GM12878 (cell line): Measurements from ENCODE around the gene LRRC70. TPM values are rescaled to one million over a fixed set of nuclear protein-coding genes. Genes with fewer than 3 reads are reported as not detected.

Source experiments
- ATAC-seq: fragments of 200-7000 bp; cut with Tn5 transposase; 3 replicates; pipeline ENCODE4 v1.9.1; 2020; ENCODE audit warnings: mild to moderate bottlenecking, moderate library complexity
- BruUV-seq: library from RNA; stranded (reverse); fragments of 400-500 nt; replicated peaks from 2 replicates; lab custom pipeline; 2021; lab: Mats Ljungman, UMichigan
- CTCF ChIA-PET: fragments of 300-600 bp; sonication (Branson Sonifier 250); formaldehyde crosslinking; extraction: SDS; loops from one replicate; lab custom pipeline; 2021; ENCODE audit warnings: inconsistent platforms; lab: Yijun Ruan, JAX
- POLR2A ChIA-PET: fragments of 350-600 bp; formaldehyde crosslinking; extraction: SDS; loops from one replicate; lab custom pipeline; 2021; ENCODE audit warnings: inconsistent platforms; lab: Charles Lee
- RAD21 ChIA-PET: fragments of 300-600 bp; sonication (Branson Sonifier 250); formaldehyde crosslinking; loops from one replicate; lab custom pipeline; 2023; ENCODE audit warnings: antibody characterized with exemption; ENCODE audit not compliant: unreplicated experiment; lab: Charles Lee
- SMC1A ChIA-PET: fragments of 300-600 bp; sonication (Branson Sonifier 250); formaldehyde crosslinking; loops from one replicate; lab custom pipeline; 2023; ENCODE audit not compliant: unreplicated experiment, uncharacterized antibody; lab: Charles Lee
- DNase-seq: peaks from one replicate; pipeline ENCODE4 v3.0.0-alpha.2; 2011; ENCODE audit warnings: low read depth, low spot score
- FAIRE-seq: peaks from 3 replicates; lab custom pipeline; 2011; peaks lifted over from hg19 to GRCh38; lab: Jason Lieb, UNC
- H2AFZ ChIP-seq: 2 replicates; pipeline ENCODE4 v1.6.0; 2011; ENCODE audit warnings: low read depth, low read length, control low read depth; ENCODE audit not compliant: control insufficient read depth
- H3K27ac ChIP-seq: 2 replicates; pipeline ENCODE4 v1.5.1; 2011; ENCODE audit warnings: control low read depth; ENCODE audit not compliant: control insufficient read depth, insufficient read depth
- H3K27me3 ChIP-seq, 2 experiments: replicated peaks in 1 of 2; 2 replicates each; pipeline versions ENCODE4 v1.6.0 to v1.6.1; 2011; ENCODE audit warnings: low read length in 1 of 2; ENCODE audit not compliant: control insufficient read depth in 2 of 2, insufficient read depth in 2 of 2
- H3K36me3 ChIP-seq, 2 experiments: 2 replicates each; pipeline ENCODE4 v1.5.1; 2011; ENCODE audit warnings: low read length in 1 of 2; ENCODE audit not compliant: control insufficient read depth in 2 of 2, insufficient read depth in 2 of 2
- H3K4me1 ChIP-seq: 2 replicates; pipeline ENCODE4 v1.6.1; 2011; ENCODE audit warnings: mild to moderate bottlenecking, low read length, moderate library complexity, mixed read lengths; ENCODE audit not compliant: control insufficient read depth, insufficient read depth
- H3K4me2 ChIP-seq: 2 replicates; pipeline ENCODE4 v1.6.0; 2011; ENCODE audit warnings: control low read depth; ENCODE audit not compliant: control insufficient read depth, insufficient read depth
- H3K4me3 ChIP-seq: fragments of 200-600 bp; sonication (generic); 2 replicates; pipeline ENCODE4 v1.5.1; 2016
- H3K79me2 ChIP-seq: 2 replicates; pipeline ENCODE4 v1.6.0; 2011; ENCODE audit warnings: low read length; ENCODE audit not compliant: control insufficient read depth, insufficient read depth
- H3K9ac ChIP-seq: 2 replicates; pipeline ENCODE4 v1.8.0; 2011; ENCODE audit warnings: low read length, control low read depth, mixed read lengths; ENCODE audit not compliant: control insufficient read depth, insufficient read depth
- H3K9me3 ChIP-seq: replicated peaks from 3 replicates; pipeline ENCODE4 v1.5.1; 2011; ENCODE audit warnings: mild to moderate bottlenecking, low read length; ENCODE audit not compliant: control insufficient read depth, insufficient read depth
- H4K20me1 ChIP-seq: 2 replicates; pipeline ENCODE4 v1.6.0; 2011; ENCODE audit not compliant: control insufficient read depth, insufficient read depth
- HDAC2 ChIP-seq: fragments of 200-600 bp; sonication (generic); IDR thresholded peaks from 2 replicates; pipeline ENCODE4 v1.6.1; 2017
- HDAC6 ChIP-seq: fragments of 200-600 bp; sonication (generic); IDR thresholded peaks from one replicate; pipeline ENCODE4 v1.8.0; 2017; ENCODE audit warnings: antibody characterized with exemption; ENCODE audit not compliant: unreplicated experiment
- PAX8 ChIP-seq: fragments of 450-650 bp; IDR thresholded peaks from 2 replicates; pipeline ENCODE4 v1.6.1; 2017; ENCODE audit warnings: mild to moderate bottlenecking, moderate library complexity
- WGBS: methylation state at CpG from one replicate; pipeline ENCODE4 v1.1.6; 2016; ENCODE audit warnings: low lambda C conversion rate; ENCODE audit not compliant: insufficient replicate concordance, insufficient coverage; ENCODE audit errors: missing lambda C conversion rate; 5-methylcytosine and 5-hydroxymethylcytosine counted together
- in situ Hi-C: fragments of 300-500 bp; cut with MboI; formaldehyde crosslinking; loops from 9 replicates; pipeline ENCODE4 v1.14.3; 2018; ENCODE audit warnings: mixed read lengths
- intact Hi-C: fragments of 100-400 bp; cut with micrococcal nuclease; formaldehyde crosslinking; loops from one replicate; pipeline ENCODE4 v1.14.2; 2022; ENCODE audit not compliant: unreplicated experiment
- polyA plus RNA-seq, 11 experiments: library from polyadenylated mRNA; depleted of rRNA in 4 of 11; unstranded in 6 of 11; stranded (reverse) in 5 of 11; fragments of >200 nt; fragmentation: Nextera tagmentation in 4 of 11; fragmentation: Illumina TruSeq in 1 of 11; extraction: Ambion mirVana in 4 of 11; extraction: Trizol in 1 of 11; gene quantifications; 1 replicate in 1 of 11; 2 replicates in 10 of 11; pipeline versions ENCODE4 v1.2.1 to v1.2.3, GENCODE V29; 2011 to 2016; ENCODE audit warnings: inconsistent platforms in 2 of 11, missing spikeins in 2 of 11, low read depth in 1 of 11
- total RNA-seq, 4 experiments: library from RNA; depleted of rRNA in 3 of 4; stranded (reverse); fragments of >200 nt in 3 of 4; fragmentation: Illumina TruSeq in 1 of 4; extraction: Trizol in 1 of 4; gene quantifications; 2 replicates each; pipeline versions ENCODE4 v1.2.1 to v1.2.3, GENCODE V29; 2013 to 2021
- TF ChIP-seq, protein P1 (sequence below): fragments of 450-650 bp; IDR thresholded peaks from 2 replicates; pipeline ENCODE4 v1.6.1; 2017; ENCODE audit warnings: mild to moderate bottlenecking, moderate library complexity

Gene LRRC70
- total and polyA plus RNA-seq, 10 of the 15 experiments (the other 5 are each of a cell fraction or from before 2014, with no cell fraction given) = 0.35 to 1.5 (median 0.84) TPM

DNA sequence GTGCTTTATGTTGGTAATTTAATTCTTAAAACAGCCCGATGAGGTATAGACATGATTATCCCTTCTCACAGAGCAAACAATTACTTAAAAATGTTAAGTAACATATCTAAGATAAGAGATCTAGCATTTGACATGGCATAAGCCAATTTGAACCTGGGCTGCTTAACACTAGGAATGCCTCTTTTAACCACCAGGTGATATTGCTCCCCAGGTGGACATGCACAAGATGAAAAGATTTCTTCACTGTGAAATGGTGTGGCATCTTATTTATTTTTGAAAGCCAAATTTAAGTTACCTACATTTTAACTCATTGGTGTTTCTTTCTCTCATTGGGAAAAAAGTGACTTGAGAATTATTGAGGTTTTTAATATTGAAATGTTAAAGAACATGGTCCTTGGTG is 15.8 kb upstream of the LRRC70 start:
- H3K9me3 ChIP-seq = peaks cover 4% of the 10 kb centered on the region; the same call in 2 of the 3 replicates
- ChIA-PET SMC1A (interaction anchor here (0.6 kb wide), 1 partner anchor 656 kb away, joined by 3 read pairs; no protein-coding TSS in a partner anchor), RAD21 (interaction anchor here (0.8 to 1.1 kb wide), 2 partner anchors 9 to 15 kb away, joined by 3 read pairs; no protein-coding TSS in a partner anchor), CTCF (no interaction called here), POLR2A (no interaction called here)
- H3K27ac ChIP-seq = no peak overlapping the region
- no peak overlapping the region for H3K4me2 ChIP-seq
- peaks cover 0 to 5% of the 10 kb centered on the region in 2 experiments; a peak in 2 of 4 replicates for H3K36me3 ChIP-seq
- ATAC-seq (no peak), FAIRE-seq (no peak), DNase-seq (no peak)
- no TSS peak for BruUV-seq
- intact Hi-C loops (no loop called here), in situ Hi-C loops (no loop called here)
- no peaks in the 10 kb centered on the region for H4K20me1 ChIP-seq
- no peaks in the 10 kb centered on the region for H3K27me3 ChIP-seq
- H3K4me3 ChIP-seq = no peak overlapping the region
- no peak overlapping the region for H3K9ac ChIP-seq
- H3K4me1 ChIP-seq = no peaks in the 10 kb centered on the region
- no peaks in the 10 kb centered on the region for H3K79me2 ChIP-seq
- no peak overlapping the region for H2AFZ ChIP-seq
- TF ChIP-seq HDAC2 (no peak), PAX8 (no peak), HDAC6 (no peak)
- TF ChIP-seq, protein P1, sequence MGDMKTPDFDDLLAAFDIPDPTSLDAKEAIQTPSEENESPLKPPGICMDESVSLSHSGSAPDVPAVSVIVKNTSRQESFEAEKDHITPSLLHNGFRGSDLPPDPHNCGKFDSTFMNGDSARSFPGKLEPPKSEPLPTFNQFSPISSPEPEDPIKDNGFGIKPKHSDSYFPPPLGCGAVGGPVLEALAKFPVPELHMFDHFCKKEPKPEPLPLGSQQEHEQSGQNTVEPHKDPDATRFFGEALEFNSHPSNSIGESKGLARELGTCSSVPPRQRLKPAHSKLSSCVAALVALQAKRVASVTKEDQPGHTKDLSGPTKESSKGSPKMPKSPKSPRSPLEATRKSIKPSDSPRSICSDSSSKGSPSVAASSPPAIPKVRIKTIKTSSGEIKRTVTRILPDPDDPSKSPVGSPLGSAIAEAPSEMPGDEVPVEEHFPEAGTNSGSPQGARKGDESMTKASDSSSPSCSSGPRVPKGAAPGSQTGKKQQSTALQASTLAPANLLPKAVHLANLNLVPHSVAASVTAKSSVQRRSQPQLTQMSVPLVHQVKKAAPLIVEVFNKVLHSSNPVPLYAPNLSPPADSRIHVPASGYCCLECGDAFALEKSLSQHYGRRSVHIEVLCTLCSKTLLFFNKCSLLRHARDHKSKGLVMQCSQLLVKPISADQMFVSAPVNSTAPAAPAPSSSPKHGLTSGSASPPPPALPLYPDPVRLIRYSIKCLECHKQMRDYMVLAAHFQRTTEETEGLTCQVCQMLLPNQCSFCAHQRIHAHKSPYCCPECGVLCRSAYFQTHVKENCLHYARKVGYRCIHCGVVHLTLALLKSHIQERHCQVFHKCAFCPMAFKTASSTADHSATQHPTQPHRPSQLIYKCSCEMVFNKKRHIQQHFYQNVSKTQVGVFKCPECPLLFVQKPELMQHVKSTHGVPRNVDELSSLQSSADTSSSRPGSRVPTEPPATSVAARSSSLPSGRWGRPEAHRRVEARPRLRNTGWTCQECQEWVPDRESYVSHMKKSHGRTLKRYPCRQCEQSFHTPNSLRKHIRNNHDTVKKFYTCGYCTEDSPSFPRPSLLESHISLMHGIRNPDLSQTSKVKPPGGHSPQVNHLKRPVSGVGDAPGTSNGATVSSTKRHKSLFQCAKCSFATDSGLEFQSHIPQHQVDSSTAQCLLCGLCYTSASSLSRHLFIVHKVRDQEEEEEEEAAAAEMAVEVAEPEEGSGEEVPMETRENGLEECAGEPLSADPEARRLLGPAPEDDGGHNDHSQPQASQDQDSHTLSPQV = no peak
- WGBS = 86% methylated on average over 1 of the region's 1 CpG
